DND-41 (cell line): ENCODE measurements around the gene RBBP5.

Experiments
- EZH2 ChIP-seq: IDR thresholded peaks from 3 replicates; pipeline ENCODE4 v1.6.1; 2012; ENCODE audit warnings: borderline replicate concordance, low read depth, mild to moderate bottlenecking, moderate library complexity, low read length, inconsistent platforms; ENCODE audit not compliant: severe bottlenecking
- TF ChIP-seq, protein P1 (sequence below): IDR thresholded peaks from 2 replicates; pipeline ENCODE4 v1.5.1; 2012; ENCODE audit warnings: borderline replicate concordance, low read length, moderate library complexity, mild to moderate bottlenecking; ENCODE audit not compliant: poor library complexity, severe bottlenecking; ENCODE audit errors: extremely low read depth

GRCh38 chr1:205169248-205169647, 47.5 kb upstream of the RBBP5 start:
- TF ChIP-seq, protein P1, sequence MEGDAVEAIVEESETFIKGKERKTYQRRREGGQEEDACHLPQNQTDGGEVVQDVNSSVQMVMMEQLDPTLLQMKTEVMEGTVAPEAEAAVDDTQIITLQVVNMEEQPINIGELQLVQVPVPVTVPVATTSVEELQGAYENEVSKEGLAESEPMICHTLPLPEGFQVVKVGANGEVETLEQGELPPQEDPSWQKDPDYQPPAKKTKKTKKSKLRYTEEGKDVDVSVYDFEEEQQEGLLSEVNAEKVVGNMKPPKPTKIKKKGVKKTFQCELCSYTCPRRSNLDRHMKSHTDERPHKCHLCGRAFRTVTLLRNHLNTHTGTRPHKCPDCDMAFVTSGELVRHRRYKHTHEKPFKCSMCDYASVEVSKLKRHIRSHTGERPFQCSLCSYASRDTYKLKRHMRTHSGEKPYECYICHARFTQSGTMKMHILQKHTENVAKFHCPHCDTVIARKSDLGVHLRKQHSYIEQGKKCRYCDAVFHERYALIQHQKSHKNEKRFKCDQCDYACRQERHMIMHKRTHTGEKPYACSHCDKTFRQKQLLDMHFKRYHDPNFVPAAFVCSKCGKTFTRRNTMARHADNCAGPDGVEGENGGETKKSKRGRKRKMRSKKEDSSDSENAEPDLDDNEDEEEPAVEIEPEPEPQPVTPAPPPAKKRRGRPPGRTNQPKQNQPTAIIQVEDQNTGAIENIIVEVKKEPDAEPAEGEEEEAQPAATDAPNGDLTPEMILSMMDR = no peak
- TF ChIP-seq EZH2 = no peak
